Thyroid gland (tissue), 4 donors: ENCODE results near the gene WSB2. TPM values are rescaled to one million over a fixed set of nuclear protein-coding genes. Genes with fewer than 3 reads are reported as not detected.

Experiments used
- DNase-seq, 2 donors: peaks; one replicate each; pipeline ENCODE4 v3.0.0-alpha.2; 2019
- H3K27ac ChIP-seq, 3 donors: fragments of 200-600 bp; sonication (generic); 1 replicate in 2 of 3; 2 replicates in 1 of 3; pipeline ENCODE4 v1.5.1; 2016 to 2019; ENCODE audit warnings: mild to moderate bottlenecking in 1 of 3, moderate library complexity in 1 of 3
- H3K27me3 ChIP-seq: fragments of 200-600 bp; sonication (generic); one replicate; pipeline ENCODE4 v1.5.1; 2019
- H3K36me3 ChIP-seq, 2 donors: fragments of 200-600 bp; sonication (generic); one replicate each; pipeline ENCODE4 v1.5.1; 2016 to 2019
- H3K4me1 ChIP-seq, 2 donors: fragments of 200-600 bp; sonication (generic); one replicate each; pipeline ENCODE4 v1.5.1; 2017 to 2019
- H3K4me3 ChIP-seq, 3 donors: fragments of 200-600 bp; sonication (generic); replicated peaks in 1 of 3; 1 replicate in 2 of 3; 2 replicates in 1 of 3; pipeline ENCODE4 v1.5.1; 2016; ENCODE audit warnings: mild to moderate bottlenecking in 1 of 3
- H3K9me3 ChIP-seq: fragments of 200-600 bp; sonication (generic); one replicate; pipeline ENCODE4 v1.5.1; 2017
- CTCF ChIP-seq, 6 experiments: fragments of 200-600 bp in 3 of 6; fragments of 450-650 bp in 3 of 6; sonication (generic) in 3 of 6; IDR thresholded peaks; one replicate each; pipeline ENCODE4 v1.5.1; 2016 to 2019; ENCODE audit warnings: antibody characterized with exemption in 6 of 6, mild to moderate bottlenecking in 2 of 6, inconsistent platforms in 1 of 6, moderate library complexity in 1 of 6
- POLR2A ChIP-seq, 2 donors: fragments of 450-650 bp; IDR thresholded peaks; one replicate each; pipeline ENCODE4 v1.6.1; 2017; ENCODE audit warnings: antibody characterized with exemption in 2 of 2, mild to moderate bottlenecking in 2 of 2, moderate library complexity in 1 of 2
- WGBS, 2 donors: methylation state at CpG; one replicate each; pipeline ENCODE4 v1.1.5; 2017; 5-methylcytosine and 5-hydroxymethylcytosine counted together
- intact Hi-C: fragments of 100-400 bp; cut with DNase I; formaldehyde crosslinking; loops from one replicate; pipeline ENCODE4 v1.15.1; 2023
- total RNA-seq, 4 donors: library from RNA; depleted of rRNA; stranded (reverse); fragments of >200 nt; gene quantifications; one replicate each; pipeline ENCODE4 v1.2.3, GENCODE V29; 2016

WSB2 gene
- total RNA-seq, 4 donors from 2014 or later: 64.6 to 97.0 (median 86.0) TPM

DNA sequence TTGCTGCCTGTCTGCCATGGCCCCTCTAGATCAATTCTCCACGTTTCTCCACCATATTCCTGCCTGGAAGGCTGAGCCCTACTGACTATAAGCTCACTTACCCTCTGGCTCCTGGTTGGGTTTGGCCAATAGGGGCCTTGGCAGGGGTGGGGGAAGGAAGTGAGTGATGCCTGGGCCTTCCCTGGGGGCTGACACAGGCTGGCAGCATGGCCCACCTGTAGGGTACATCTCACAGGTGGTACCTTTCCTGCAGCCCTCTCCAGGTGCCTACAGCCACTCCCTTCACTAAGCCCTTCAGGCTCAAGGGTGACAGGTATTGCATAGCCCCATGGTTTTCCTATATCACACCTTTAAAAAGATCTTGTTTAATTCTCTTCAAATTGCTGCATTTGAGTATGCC, 40.9 kb downstream of the WSB2 start:
- TF ChIP-seq POLR2A (IDR thresholded peaks at IDR 0.05) (no peak), CTCF (IDR thresholded peaks at IDR 0.05) (no peak)
- H3K9me3 ChIP-seq: no peaks in the 10 kb centered on the region

DNA sequence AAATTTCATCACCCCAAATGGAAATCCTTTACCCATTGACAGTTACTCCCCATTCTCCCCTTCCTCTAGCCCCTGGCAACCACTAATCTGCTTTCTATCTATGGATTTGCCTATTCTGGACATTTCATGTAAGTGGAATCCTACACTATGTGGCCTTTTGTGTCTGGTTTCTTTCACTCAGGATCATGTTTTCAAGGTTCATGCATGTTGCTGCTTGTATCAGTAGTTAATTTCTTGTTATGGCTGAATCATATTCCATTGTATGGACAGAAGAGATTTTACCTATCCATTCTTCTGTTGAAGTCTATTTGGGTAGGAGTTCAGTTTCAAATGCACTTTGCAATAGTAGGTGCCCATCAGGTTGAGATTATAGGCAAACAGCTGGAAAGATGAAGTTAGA, 43.1 kb downstream of the WSB2 start:
- no peak for DNase-seq
- Histone ChIP-seq H3K4me3 (no peak overlapping the region), H3K9me3 (no peaks in the 10 kb centered on the region), H3K4me1 (peaks cover 13 to 33% of the 10 kb centered on the region in 2 donors), H3K27ac (no peak overlapping the region), H3K36me3 (peaks cover 0 to 5% of the 10 kb centered on the region in 2 donors), H3K27me3 (no peaks in the 10 kb centered on the region)
- TF ChIP-seq POLR2A (IDR thresholded peaks at IDR 0.05) (no peak), CTCF (IDR thresholded peaks at IDR 0.05) (no peak)
- intact Hi-C loops: no loop called here

More for the DNA sequence above, 40.9 kb downstream of the WSB2 start:
- DNase-seq: no peak
- peaks cover 13 to 51% of the 10 kb centered on the region in 2 donors for H3K4me1 ChIP-seq
- no peaks in the 10 kb centered on the region for H3K27me3 ChIP-seq
- H3K27ac ChIP-seq: no peak overlapping the region
- intact Hi-C loops: no loop called here
- 70 to 80% methylated on average over 1 of the region's 1 CpG for WGBS, 2 donors
- no peak overlapping the region for H3K4me3 ChIP-seq
- H3K36me3 ChIP-seq: peaks cover 0 to 5% of the 10 kb centered on the region in 2 donors

GRCh38 chr12:118016424-118017264, 44.3 kb downstream of the WSB2 start, which contains the start of gene RFC5:
TSS of gene RFC5 (plus strand) at chr12:118016703. CDS start at chr12:118016828, 125 bp downstream.
- WGBS, 2 donors: 0 to 1% methylated on average over 24 to 43 of the region's 61 CpGs
- H3K27ac ChIP-seq: peak within 1 kb of the TSS in 2 of 3 donors; percentile 7 to 17
- intact Hi-C loops: no loop called here

DNA sequence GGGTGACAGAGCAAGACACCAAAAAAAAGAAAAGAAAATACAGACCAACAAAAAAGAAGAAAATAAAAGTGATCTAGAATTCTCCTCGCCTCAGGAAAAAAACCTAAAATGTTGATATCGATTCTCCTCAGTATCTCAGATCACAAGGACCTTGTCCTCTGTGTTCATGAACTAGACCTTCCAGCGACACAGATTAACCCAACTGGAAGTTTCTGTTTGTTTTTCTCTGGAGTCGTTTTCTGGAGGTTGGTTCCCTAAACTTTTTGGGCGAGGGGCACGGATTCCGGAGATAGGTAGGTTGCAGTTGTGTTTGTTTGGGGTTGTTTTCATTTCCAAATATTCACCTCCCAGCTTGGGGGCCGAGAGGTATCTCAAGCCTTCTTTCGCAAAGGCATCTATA, 45.0 kb downstream of the WSB2 start:
- H3K36me3 ChIP-seq: peaks cover 0 to 5% of the 10 kb centered on the region in 2 donors
- no peak for DNase-seq
- H3K27me3 ChIP-seq: no peaks in the 10 kb centered on the region
- intact Hi-C loops: no loop called here
- H3K4me1 ChIP-seq: peaks cover 13 to 19% of the 10 kb centered on the region in 2 donors
- H3K4me3 ChIP-seq: peak overlapping the region in 1 of 3 donors; percentile 73
- TF ChIP-seq CTCF (IDR thresholded peaks at IDR 0.05): no peak
- no peak for TF ChIP-seq POLR2A (IDR thresholded peaks at IDR 0.05)
- no peaks in the 10 kb centered on the region for H3K9me3 ChIP-seq
- H3K27ac ChIP-seq: peak overlapping the region in 2 of 3 donors; percentile 7 to 17
- WGBS, 2 donors: 27 to 29% methylated on average over 9 of the region's 9 CpGs

More at GRCh38 chr12:118016424-118017264, 44.3 kb downstream of the WSB2 start, which contains the start of gene RFC5:
- peaks cover 13 to 20% of the 10 kb centered on the region in 2 donors for H3K4me1 ChIP-seq
- H3K4me3 ChIP-seq: peak within 1 kb of the TSS; percentile 43 to 73 (median 50)
- no peaks in the 10 kb centered on the region for H3K9me3 ChIP-seq
- H3K36me3 ChIP-seq: peaks cover 0 to 5% of the 10 kb centered on the region in 2 donors
- DNase-seq: peak; percentile 98 to 99
- H3K27me3 ChIP-seq: no peaks in the 10 kb centered on the region
- TF ChIP-seq POLR2A (IDR thresholded peaks at IDR 0.05) (peak in 1 of 2 donors; percentile 70), CTCF (IDR thresholded peaks at IDR 0.05) (no peak)

DNA sequence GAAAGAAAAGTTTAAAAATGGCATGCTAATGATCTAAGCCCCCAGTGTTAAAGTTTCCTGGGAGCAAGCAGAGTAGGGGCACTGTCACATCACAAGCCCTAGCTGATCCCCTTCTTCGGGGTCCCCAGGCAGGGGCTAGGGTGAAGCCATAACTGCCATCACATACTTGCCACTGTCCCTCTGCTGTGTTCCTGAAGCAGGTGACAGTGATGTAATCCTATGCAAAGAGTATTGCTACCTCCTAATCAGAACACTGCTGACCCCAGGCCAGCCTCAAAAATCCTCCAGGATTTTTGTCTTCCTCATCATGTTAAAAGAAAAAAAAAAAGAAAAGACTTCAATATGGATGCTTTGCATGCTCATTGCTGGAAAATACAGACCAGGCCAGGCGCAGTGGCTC, 45.7 kb downstream of the WSB2 start:
- Histone ChIP-seq H3K4me3 (no peak overlapping the region), H3K9me3 (no peaks in the 10 kb centered on the region), H3K27ac (peak overlapping the region in 1 of 3 donors; percentile 6), H3K4me1 (peaks cover 13 to 19% of the 10 kb centered on the region in 2 donors), H3K36me3 (peaks cover 0 to under 1% of the 10 kb centered on the region in 2 donors), H3K27me3 (no peaks in the 10 kb centered on the region)
- 92 to 94% methylated on average over 2 of the region's 2 CpGs for WGBS, 2 donors
- no peak for TF ChIP-seq CTCF (IDR thresholded peaks at IDR 0.05)
- TF ChIP-seq POLR2A (IDR thresholded peaks at IDR 0.05): no peak
- DNase-seq: no peak
- intact Hi-C loops: no loop called here
